MCF 10A (cell line): ENCODE results near the gene KCNH6. TPM values are rescaled to one million over a fixed set of nuclear protein-coding genes. Genes with fewer than 3 reads are reported as not detected.

Source experiments
- BruUV-seq: library from RNA; stranded (reverse); fragments of 400-500 nt; replicated peaks from 2 replicates; lab custom pipeline; 2021; lab: Mats Ljungman, UMichigan
- CTCF ChIA-PET: fragments of 300-600 bp; sonication (Branson Sonifier 250); formaldehyde crosslinking; extraction: SDS; loops from one replicate; lab custom pipeline; 2021; ENCODE audit warnings: antibody characterized with exemption, inconsistent platforms; lab: Yijun Ruan, JAX
- POLR2A ChIA-PET: fragments of 300-600, 350-650 bp; sonication (Branson Sonifier 250); formaldehyde crosslinking; extraction: SDS; loops from one replicate; lab custom pipeline; 2020; ENCODE audit warnings: antibody characterized with exemption, inconsistent platforms; lab: Yijun Ruan, JAX
- DNase-seq: peaks from one replicate; pipeline ENCODE4 v3.0.0-alpha.2; 2018; ENCODE audit not compliant: unreplicated experiment
- H3K27ac Mint-ChIP-seq: one replicate; pipeline ENCODE4 v1.8.0; 2022; ENCODE audit warnings: mild to moderate bottlenecking, low read depth, mixed read lengths; ENCODE audit not compliant: unreplicated experiment
- H3K27me3 Mint-ChIP-seq: one replicate; pipeline ENCODE4 v1.8.0; 2022; ENCODE audit warnings: mixed read lengths; ENCODE audit not compliant: insufficient read depth, unreplicated experiment
- H3K36me3 Mint-ChIP-seq: one replicate; pipeline ENCODE4 v1.8.0; 2022; ENCODE audit warnings: mild to moderate bottlenecking, moderate library complexity, mixed read lengths; ENCODE audit not compliant: insufficient read depth, unreplicated experiment
- H3K4me1 Mint-ChIP-seq: one replicate; pipeline ENCODE4 v1.8.0; 2022; ENCODE audit warnings: mixed read lengths; ENCODE audit not compliant: insufficient read depth, unreplicated experiment
- H3K4me3 Mint-ChIP-seq: one replicate; pipeline ENCODE4 v1.8.0; 2022; ENCODE audit warnings: mild to moderate bottlenecking, moderate library complexity, mixed read lengths; ENCODE audit not compliant: unreplicated experiment
- H3K9me3 Mint-ChIP-seq: one replicate; pipeline ENCODE4 v1.8.0; 2022; ENCODE audit warnings: mixed read lengths; ENCODE audit not compliant: unreplicated experiment
- intact Hi-C: fragments of 100-400 bp; cut with micrococcal nuclease; formaldehyde crosslinking; loops from 2 replicates; pipeline ENCODE4 v1.14.1; 2022
- total RNA-seq: library from RNA; stranded (reverse); gene quantifications from 2 replicates; pipeline ENCODE4 v1.2.3, GENCODE V29; 2022
- TF ChIP-seq, protein P1 (sequence below): fragments of 200-600 bp; IDR thresholded peaks from one replicate; pipeline ENCODE4 v1.8.0; 2022; ENCODE audit warnings: antibody characterized with exemption, mild to moderate bottlenecking; ENCODE audit not compliant: unreplicated experiment

The KCNH6 gene
- total RNA-seq, 1 experiment from 2014 or later, result not detected

DNA sequence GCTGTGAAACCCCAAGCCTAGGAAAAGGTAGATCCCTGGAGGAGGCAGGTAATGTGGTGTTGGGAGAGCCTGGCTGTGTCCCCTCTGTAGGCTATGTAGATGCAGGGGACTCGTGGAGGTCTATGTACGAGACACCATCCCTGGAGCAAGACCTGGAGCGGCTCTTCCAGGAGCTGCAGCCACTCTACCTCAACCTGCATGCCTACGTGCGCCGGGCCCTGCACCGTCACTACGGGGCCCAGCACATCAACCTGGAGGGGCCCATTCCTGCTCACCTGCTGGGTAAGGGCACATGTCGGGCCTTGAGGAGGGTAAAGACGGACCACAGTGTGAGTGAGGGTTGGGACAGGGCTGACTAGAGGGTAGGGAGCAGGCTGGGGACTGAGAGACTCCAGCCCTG lies 34.3 kb upstream of the KCNH6 start:
- TF ChIP-seq, protein P1, sequence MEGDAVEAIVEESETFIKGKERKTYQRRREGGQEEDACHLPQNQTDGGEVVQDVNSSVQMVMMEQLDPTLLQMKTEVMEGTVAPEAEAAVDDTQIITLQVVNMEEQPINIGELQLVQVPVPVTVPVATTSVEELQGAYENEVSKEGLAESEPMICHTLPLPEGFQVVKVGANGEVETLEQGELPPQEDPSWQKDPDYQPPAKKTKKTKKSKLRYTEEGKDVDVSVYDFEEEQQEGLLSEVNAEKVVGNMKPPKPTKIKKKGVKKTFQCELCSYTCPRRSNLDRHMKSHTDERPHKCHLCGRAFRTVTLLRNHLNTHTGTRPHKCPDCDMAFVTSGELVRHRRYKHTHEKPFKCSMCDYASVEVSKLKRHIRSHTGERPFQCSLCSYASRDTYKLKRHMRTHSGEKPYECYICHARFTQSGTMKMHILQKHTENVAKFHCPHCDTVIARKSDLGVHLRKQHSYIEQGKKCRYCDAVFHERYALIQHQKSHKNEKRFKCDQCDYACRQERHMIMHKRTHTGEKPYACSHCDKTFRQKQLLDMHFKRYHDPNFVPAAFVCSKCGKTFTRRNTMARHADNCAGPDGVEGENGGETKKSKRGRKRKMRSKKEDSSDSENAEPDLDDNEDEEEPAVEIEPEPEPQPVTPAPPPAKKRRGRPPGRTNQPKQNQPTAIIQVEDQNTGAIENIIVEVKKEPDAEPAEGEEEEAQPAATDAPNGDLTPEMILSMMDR, result no peak
- H3K9me3 Mint-ChIP-seq, result no peaks in the 10 kb centered on the region
- POLR2A ChIA-PET, result interaction anchor here (1.1 kb wide), 1 partner anchor 44 kb away, joined by 4 read pairs; no protein-coding TSS in a partner anchor
- no peaks in the 10 kb centered on the region for H3K36me3 Mint-ChIP-seq
- no peak overlapping the region for H3K27ac Mint-ChIP-seq
- intact Hi-C loops, result no loop called here
- CTCF ChIA-PET, result interaction anchor here (1.9 to 2.0 kb wide), 2 partner anchors 10 to 63 kb away, joined by 9 to 10 read pairs; no protein-coding TSS in a partner anchor
- H3K4me1 Mint-ChIP-seq, result no peaks in the 10 kb centered on the region
- BruUV-seq, result no TSS peak
- H3K27me3 Mint-ChIP-seq, result peaks cover 19% of the 10 kb centered on the region
- no peak overlapping the region for H3K4me3 Mint-ChIP-seq
- DNase-seq, result no peak

GRCh38 chr17:63489291-63489690 lies 33.9 kb upstream of the KCNH6 start:
- Mint-ChIP-seq H3K4me3 (no peak overlapping the region), H3K27me3 (peaks cover 19% of the 10 kb centered on the region), H3K36me3 (no peaks in the 10 kb centered on the region), H3K27ac (no peak overlapping the region), H3K4me1 (no peaks in the 10 kb centered on the region), H3K9me3 (no peaks in the 10 kb centered on the region)
- ChIA-PET POLR2A (no interaction called here), CTCF (interaction anchor here (1.9 kb wide), 1 partner anchor 63 kb away, joined by 9 read pairs; no protein-coding TSS in a partner anchor)
- no TSS peak for BruUV-seq
- TF ChIP-seq, protein P1, result no peak
- intact Hi-C loops, result no loop called here
- DNase-seq, result no peak

DNA sequence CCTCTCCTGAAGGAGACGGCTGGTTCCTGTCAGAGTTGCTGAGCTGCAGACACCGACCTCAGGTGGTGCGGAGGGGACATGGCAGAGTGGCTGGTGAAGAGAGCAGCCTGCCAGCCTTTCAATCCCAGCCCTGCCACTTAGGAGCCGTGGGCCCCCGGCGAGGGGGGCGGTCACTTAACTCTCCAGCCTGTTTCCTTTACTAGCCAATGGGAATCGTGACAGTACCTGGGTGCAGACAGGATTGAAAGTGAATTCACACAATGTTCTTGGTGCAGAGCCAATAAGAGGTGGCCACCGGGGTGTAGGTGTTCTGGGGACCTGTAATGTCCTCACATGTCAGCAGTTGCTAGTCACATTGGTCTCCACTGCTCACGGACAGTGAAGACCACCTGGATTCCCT lies 32.8 kb upstream of the KCNH6 start:
- no peaks in the 10 kb centered on the region for H3K4me1 Mint-ChIP-seq
- BruUV-seq, result no TSS peak
- intact Hi-C loops, result no loop called here
- no peak overlapping the region for H3K4me3 Mint-ChIP-seq
- H3K9me3 Mint-ChIP-seq, result no peaks in the 10 kb centered on the region
- ChIA-PET POLR2A (no interaction called here), CTCF (interaction anchor here (0.6 to 1.9 kb wide), 3 partner anchors 11 to 64 kb away, joined by 3 to 9 read pairs (median 4); no protein-coding TSS in a partner anchor)
- TF ChIP-seq, protein P1, result no peak
- H3K27ac Mint-ChIP-seq, result no peak overlapping the region
- no peaks in the 10 kb centered on the region for H3K36me3 Mint-ChIP-seq
- DNase-seq, result peak; percentile 30
- H3K27me3 Mint-ChIP-seq, result peaks cover 19% of the 10 kb centered on the region

- Mint-ChIP-seq H3K36me3 (no peaks in the 10 kb centered on the region), H3K4me1 (no peaks in the 10 kb centered on the region), H3K27ac (no peak overlapping the region), H3K27me3 (peaks cover 19% of the 10 kb centered on the region), H3K4me3 (no peak overlapping the region), H3K9me3 (no peaks in the 10 kb centered on the region)
- intact Hi-C loops, result no loop called here
- ChIA-PET CTCF (interaction anchor here (0.6 to 1.9 kb wide), 3 partner anchors 12 to 65 kb away, joined by 3 to 9 read pairs (median 4); no protein-coding TSS in a partner anchor), POLR2A (no interaction called here)
- no peak for DNase-seq
- BruUV-seq, result no TSS peak
- TF ChIP-seq, protein P1, result no peak
Observed at GRCh38 chr17:63490858-63491400, 32.2 kb upstream of the KCNH6 start.
